Motor neuron (in vitro differentiated cells): ENCODE data around the gene SCYGR4. TPM values are rescaled to one million over a fixed set of nuclear protein-coding genes. Genes with fewer than 3 reads are reported as not detected.
"Not testable (repeated sequence)": the region's sequence is repeated elsewhere in the genome, so short reads cannot be mapped to it uniquely, and the experiment has no call there.

Experiments
- ATAC-seq, 8 experiments: fragments of 200-7000 bp; cut with Tn5 transposase; replicated peaks in 6 of 8; 2 replicates each; pipeline ENCODE4 v1.8.0; 2021; ENCODE audit warnings: mild to moderate bottlenecking in 8 of 8, moderate library complexity in 8 of 8
- H3K27ac ChIP-seq, 2 donors: fragments of 250-450 bp; sonication (Bioruptor Pico); 2 replicates each; pipeline ENCODE4 v1.9.0; 2021; ENCODE audit warnings: antibody characterized with exemption in 2 of 2, mild to moderate bottlenecking in 2 of 2, moderate library complexity in 1 of 2
- H3K4me1 ChIP-seq, 2 donors: fragments of 250-450 bp; sonication (Bioruptor Pico); replicated peaks in 1 of 2; 2 replicates each; pipeline ENCODE4 v1.6.1; 2021; ENCODE audit warnings: antibody characterized with exemption in 2 of 2, mild to moderate bottlenecking in 2 of 2, moderate library complexity in 1 of 2
- H3K4me3 ChIP-seq, 5 donors: fragments of 250-450 bp; sonication (Bioruptor Pico); 2 replicates each; pipeline ENCODE4 v1.9.0; 2021; ENCODE audit warnings: antibody characterized with exemption in 5 of 5, mild to moderate bottlenecking in 5 of 5, moderate library complexity in 4 of 5
- WGBS, 10 experiments: fragments of 450-650 bp; shearing (Covaris generic); methylation state at CpG; one replicate each; pipeline ENCODE4 v1.0.0; 2022; 5-methylcytosine and 5-hydroxymethylcytosine counted together
- in situ Hi-C, 9 experiments: fragments of 400-800 bp; cut with MboI; loops; one replicate each; pipeline ENCODE4 v1.15.0; 2021; ENCODE audit warnings: low sequenced_read_pairs in 9 of 9, low pct_unique_long_range_greater_than_20kb in 2 of 9; ENCODE audit not compliant: unreplicated experiment in 9 of 9
- total RNA-seq, 8 experiments: library from RNA; unstranded; fragments of 300-600 nt; gene quantifications; 2 replicates each; pipeline versions ENCODE4 v1.2.3 to v1.2.4, GENCODE V29; 2022

Gene SCYGR4
- total RNA-seq, 8 experiments from 2014 or later, result 0.36 to 0.62 TPM; not detected in 6

GRCh38 chr2:227655454-227655853 lies 38.2 kb downstream of the SCYGR4 start:
- peak in 4 of 8 experiments; percentile 64 to 84 (median 75) for ATAC-seq
- Histone ChIP-seq H3K4me1 (peaks cover 0 to 8% of the 10 kb centered on the region in 2 donors), H3K27ac (no peak overlapping the region), H3K4me3 (no peak overlapping the region)
- in situ Hi-C loops, result loop anchor here in 3 of 9 experiments (10.0 to 25.0 kb wide), 3 partner anchors 107 to 251 kb away; partner anchors contain the start of gene DAW1 (in 1 of the 3)
- 0 to 83% (median 60%) methylated on average over 1 of the region's 1 CpG; no CpG with 5 or more reads in 3 of the 10 experiments for WGBS, 10 experiments

- Histone ChIP-seq H3K4me1 (peaks cover 10 to 19% of the 10 kb centered on the region in 2 donors), H3K27ac (no peak overlapping the region), H3K4me3 (no peak overlapping the region)
- WGBS, 10 experiments, result 44 to 100% (median 88%) methylated on average over 1 to 7 of the region's 8 CpGs
- no peak for ATAC-seq
- in situ Hi-C loops, result loop anchor here in 3 of 9 experiments (10.0 to 25.0 kb wide), 3 partner anchors 105 to 253 kb away; partner anchors contain the start of gene DAW1 (in 1 of the 3)
These were observed 40.0 kb downstream of the SCYGR4 start for GRCh38 chr2:227657199-227657845.

GRCh38 chr2:227661025-227661649 lies 43.8 kb downstream of the SCYGR4 start:
- in situ Hi-C loops, result loop anchor here in 4 of 9 experiments (5.0 to 25.0 kb wide), 4 partner anchors 101 to 201 kb away; partner anchors contain the start of gene DAW1 (in 1 of the 4)
- Histone ChIP-seq H3K4me3 (no peak overlapping the region), H3K4me1 (peaks cover 10 to 11% of the 10 kb centered on the region in 2 donors), H3K27ac (no peak overlapping the region)
- 0 to 80% (median 17%) methylated on average over 1 to 7 of the region's 7 CpGs; no CpG with 5 or more reads in 2 of the 10 experiments for WGBS, 10 experiments
- peak in 5 of 8 experiments; percentile 81 to 93 (median 83) for ATAC-seq

GRCh38 chr2:227661827-227662226 lies 44.5 kb downstream of the SCYGR4 start:
- in situ Hi-C loops, result loop anchor here in 4 of 9 experiments (5.0 to 25.0 kb wide), 4 partner anchors 100 to 200 kb away; partner anchors contain the start of gene DAW1 (in 1 of the 4)
- Histone ChIP-seq H3K27ac (no peak overlapping the region), H3K4me1 (peaks cover 10 to 11% of the 10 kb centered on the region in 2 donors), H3K4me3 (no peak overlapping the region)
- ATAC-seq, result no peak
- 0 to 100% (median 68%) methylated on average over 2 to 3 of the region's 3 CpGs; no CpG with 5 or more reads in 2 of the 10 experiments for WGBS, 10 experiments

DNA sequence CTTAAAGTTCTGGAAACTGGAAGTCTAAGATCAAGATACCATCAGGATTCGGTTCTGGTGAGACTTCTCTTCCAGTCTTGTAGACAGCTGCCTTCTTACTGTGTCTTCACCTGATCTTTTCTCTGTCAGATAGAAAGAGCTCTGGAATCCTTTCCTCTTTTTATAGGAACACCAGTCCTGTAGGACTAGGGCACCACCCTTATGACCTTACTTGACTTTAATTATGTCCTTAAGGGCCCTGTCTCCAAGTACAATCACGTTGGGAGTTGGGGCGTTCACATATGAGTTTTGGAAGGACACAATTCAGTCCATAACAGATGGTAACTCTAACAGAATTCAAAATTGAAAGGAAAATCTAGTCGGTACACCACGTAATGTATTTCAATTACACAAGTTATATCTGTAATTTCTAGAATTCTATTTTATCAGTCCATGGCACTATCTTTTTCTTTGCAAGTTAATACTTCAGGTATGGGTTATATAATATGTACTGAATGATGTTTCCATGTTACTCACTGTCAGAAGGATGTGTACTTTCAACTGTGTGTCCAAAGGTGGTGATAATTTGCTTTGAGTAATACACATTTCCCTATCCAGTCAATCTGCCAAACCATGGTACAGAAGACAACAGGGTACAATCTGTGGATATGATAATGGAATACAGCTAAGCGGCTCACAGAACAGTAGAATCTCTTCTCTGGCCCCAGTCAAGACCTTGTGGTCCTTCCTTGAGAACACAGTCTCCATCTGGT lies 48.1 kb downstream of the SCYGR4 start:
- in situ Hi-C loops, result loop anchor here in 4 of 9 experiments (10.0 to 25.0 kb wide), 3 partner anchors 97 to 197 kb away; partner anchors contain the start of gene DAW1 (in 1 of the 4)
- peaks cover 10 to 11% of the 10 kb centered on the region in 2 donors for H3K4me1 ChIP-seq
- H3K27ac ChIP-seq, result no peak overlapping the region
- H3K4me3 ChIP-seq, result no peak overlapping the region
- ATAC-seq, result no peak
- 0 to 93% (median 84%) methylated on average over 1 to 6 of the region's 6 CpGs; no CpG with 5 or more reads in 1 of the 10 experiments for WGBS, 10 experiments

DNA sequence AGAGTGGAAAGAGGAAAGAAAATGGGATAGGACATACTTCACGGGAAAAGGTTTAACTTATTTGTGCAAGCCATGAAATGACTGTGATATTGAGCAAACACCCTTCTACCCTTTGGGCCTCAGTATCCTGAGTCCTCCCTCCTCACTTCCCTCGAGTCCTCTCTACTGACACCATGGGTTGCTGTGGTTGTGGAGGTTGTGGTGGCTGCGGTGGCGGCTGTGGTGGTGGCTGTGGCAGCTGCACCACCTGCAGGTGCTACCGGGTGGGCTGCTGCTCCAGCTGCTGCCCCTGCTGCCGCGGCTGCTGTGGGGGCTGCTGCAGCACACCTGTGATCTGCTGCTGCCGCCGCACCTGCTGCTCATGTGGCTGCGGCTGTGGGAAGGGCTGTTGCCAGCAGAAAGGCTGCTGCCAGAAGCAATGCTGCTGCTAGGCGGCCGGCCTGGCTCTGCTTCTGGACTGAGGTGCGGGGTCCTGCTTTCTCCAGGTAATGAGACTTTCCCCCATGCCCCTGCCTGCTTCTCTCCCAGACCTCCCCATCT lies 49.4 kb downstream of the SCYGR4 start, which contains the start of gene SCYGR5:
Gene SCYGR5, plus strand, starts transcription at position 174 of the 540 bp plus-strand sequence. Its CDS starts 0 bp downstream, at position 174.
- H3K4me3 ChIP-seq, H3K4me1 ChIP-seq, ATAC-seq, H3K27ac ChIP-seq: not testable (repeated sequence)
- 60 to 100% methylated on average over 1 to 3 of the region's 13 CpGs; no CpG with 5 or more reads in 8 of the 10 experiments for WGBS, 10 experiments
- in situ Hi-C loops, result loop anchor here in 4 of 9 experiments (10.0 to 25.0 kb wide), 3 partner anchors 96 to 196 kb away; partner anchors contain the start of gene DAW1 (in 1 of the 4)

Other genes with a start within 250 kb of the SCYGR4 start
- under 1 TPM in 7 of 8 experiments, not detected in 1; 0.15 to 0.59 (median 0.33) TPM for gene TM4SF20, start 238.2 kb upstream of the SCYGR4 start, total RNA-seq
- gene SCYGR1, start 229.5 kb upstream of the SCYGR4 start, total RNA-seq, result not detected
- 10 to 100 TPM; 26.2 to 65.6 (median 47.0) TPM for gene AGFG1, start 145.3 kb upstream of the SCYGR4 start, total RNA-seq
- 1 to 10 TPM in 1 of 8 experiments, not detected in 7; 3.1 TPM for gene SCYGR2, start 18.6 kb upstream of the SCYGR4 start, total RNA-seq
- gene SCYGR3, start 2.7 kb upstream of the SCYGR4 start, total RNA-seq, result not detected
- gene SCYGR5, start 49.3 kb downstream of the SCYGR4 start, total RNA-seq, result not detected
- 1 to 10 TPM in 3 of 8 experiments, under 1 TPM in 5; 0.27 to 7.5 (median 0.78) TPM for gene SLC19A3, start 100.5 kb downstream of the SCYGR4 start, total RNA-seq
- gene SCYGR6, start 107.3 kb downstream of the SCYGR4 start, total RNA-seq, result not detected
- gene SCYGR7, start 110.8 kb downstream of the SCYGR4 start, total RNA-seq, result not detected
- gene SCYGR8, start 128.4 kb downstream of the SCYGR4 start, total RNA-seq, result under 1 TPM in 1 of 8 experiments, not detected in 7; 0.38 TPM
- gene CCL20, start 196.3 kb downstream of the SCYGR4 start, total RNA-seq, result under 1 TPM in 2 of 8 experiments, not detected in 6; 0.16 to 0.38 TPM